GM23248 (cell line): ENCODE results near the gene DCHS2.

Experiments used
- EZH2 ChIP-seq: fragments of 200-600 bp; sonication (generic); IDR thresholded peaks from 2 replicates; pipeline ENCODE4 v1.6.1; 2018; ENCODE audit warnings: antibody characterized with exemption, mild to moderate bottlenecking; ENCODE audit not compliant: insufficient read depth, poor library complexity, severe bottlenecking
- EZH2phosphoT487 ChIP-seq: fragments of 200-600 bp; sonication (generic); IDR thresholded peaks from 2 replicates; pipeline ENCODE4 v1.6.1; 2018; ENCODE audit warnings: antibody characterized with exemption, moderate library complexity, mild to moderate bottlenecking, low read depth; ENCODE audit not compliant: insufficient read depth

- no peak for TF ChIP-seq EZH2
- no peak for TF ChIP-seq EZH2phosphoT487
These were observed 62.4 kb downstream of the DCHS2 start for GRCh38 chr4:154429176-154429575.
